H1 (cell line): ENCODE data around the gene TNNI3. TPM values are rescaled to one million over a fixed set of nuclear protein-coding genes. Genes with fewer than 3 reads are reported as not detected.

Source experiments
- EZH2 ChIP-seq: fragments of 200-600 bp; sonication (generic); IDR thresholded peaks from 2 replicates; pipeline ENCODE4 v1.7.1; 2012; ENCODE audit warnings: low read depth, mild to moderate bottlenecking, moderate library complexity, low read length, inconsistent platforms; ENCODE audit not compliant: severe bottlenecking
- SP2 ChIP-seq: IDR thresholded peaks from 2 replicates; pipeline ENCODE4 v1.6.1; 2012; ENCODE audit warnings: mild to moderate bottlenecking, low read length, inconsistent platforms
- SUZ12 ChIP-seq: fragments of 200-600 bp; sonication (generic); IDR thresholded peaks from 2 replicates; pipeline ENCODE4 v1.6.1; 2012; ENCODE audit warnings: mild to moderate bottlenecking, inconsistent platforms, low read length, moderate library complexity, mixed read lengths
- TAF7 ChIP-seq: optimal IDR thresholded peaks from 2 replicates; pipeline ENCODE3; 2011; ENCODE audit warnings: low read depth, mild to moderate bottlenecking, inconsistent platforms, low read length, moderate library complexity, borderline replicate concordance
- TBP ChIP-seq: IDR thresholded peaks from 2 replicates; pipeline ENCODE4 v1.6.1; 2011; ENCODE audit warnings: low read depth, low read length, improper control_type of control experiment
- TCF12 ChIP-seq: IDR thresholded peaks from 2 replicates; pipeline ENCODE4 v1.6.1; 2011; ENCODE audit warnings: low read depth, mild to moderate bottlenecking, low read length
- ZNF274 ChIP-seq: IDR thresholded peaks from 2 replicates; pipeline ENCODE4 v1.7.0; 2012; ENCODE audit warnings: low read length, borderline replicate concordance; ENCODE audit errors: extremely low read depth
- polyA plus RNA-seq, 7 experiments: library from polyadenylated mRNA; depleted of rRNA in 3 of 7; stranded (reverse) in 5 of 7; unstranded in 2 of 7; fragments of >200 nt in 5 of 7; fragments of 200-250 nt in 2 of 7; gene quantifications; 1 replicate in 5 of 7; 2 replicates in 1 of 7; 4 replicates in 1 of 7; pipeline versions ENCODE4 v1.2.1 to v1.2.3, GENCODE V29; 2011 to 2013; ENCODE audit warnings: missing spikeins in 2 of 7, mixed read lengths in 2 of 7
- total RNA-seq: library from RNA; stranded (reverse); fragmentation: NEBNext Ultra II Directional; extraction: Animal tissue kit (Norgen Biotek cat#: 25700); gene quantifications from 2 replicates; pipeline ENCODE4 v1.2.1, GENCODE V29; 2021
- TF ChIP-seq, protein P1 (sequence below): fragments of 300-600 bp; sonication (generic); IDR thresholded peaks from 2 replicates; pipeline ENCODE4 v1.7.1; 2012; ENCODE audit warnings: low read length, moderate library complexity, mild to moderate bottlenecking, inconsistent platforms; ENCODE audit not compliant: insufficient replicate concordance
- TF ChIP-seq, protein P2 (sequence below): IDR thresholded peaks from 2 replicates; pipeline ENCODE4 v1.6.1; 2012; ENCODE audit warnings: inconsistent platforms

The TNNI3 gene
- total and polyA plus RNA-seq, 2 of the 8 experiments (the other 6 are each of a cell fraction or from before 2014, with no cell fraction given): 16.9 to 56.0 TPM

DNA sequence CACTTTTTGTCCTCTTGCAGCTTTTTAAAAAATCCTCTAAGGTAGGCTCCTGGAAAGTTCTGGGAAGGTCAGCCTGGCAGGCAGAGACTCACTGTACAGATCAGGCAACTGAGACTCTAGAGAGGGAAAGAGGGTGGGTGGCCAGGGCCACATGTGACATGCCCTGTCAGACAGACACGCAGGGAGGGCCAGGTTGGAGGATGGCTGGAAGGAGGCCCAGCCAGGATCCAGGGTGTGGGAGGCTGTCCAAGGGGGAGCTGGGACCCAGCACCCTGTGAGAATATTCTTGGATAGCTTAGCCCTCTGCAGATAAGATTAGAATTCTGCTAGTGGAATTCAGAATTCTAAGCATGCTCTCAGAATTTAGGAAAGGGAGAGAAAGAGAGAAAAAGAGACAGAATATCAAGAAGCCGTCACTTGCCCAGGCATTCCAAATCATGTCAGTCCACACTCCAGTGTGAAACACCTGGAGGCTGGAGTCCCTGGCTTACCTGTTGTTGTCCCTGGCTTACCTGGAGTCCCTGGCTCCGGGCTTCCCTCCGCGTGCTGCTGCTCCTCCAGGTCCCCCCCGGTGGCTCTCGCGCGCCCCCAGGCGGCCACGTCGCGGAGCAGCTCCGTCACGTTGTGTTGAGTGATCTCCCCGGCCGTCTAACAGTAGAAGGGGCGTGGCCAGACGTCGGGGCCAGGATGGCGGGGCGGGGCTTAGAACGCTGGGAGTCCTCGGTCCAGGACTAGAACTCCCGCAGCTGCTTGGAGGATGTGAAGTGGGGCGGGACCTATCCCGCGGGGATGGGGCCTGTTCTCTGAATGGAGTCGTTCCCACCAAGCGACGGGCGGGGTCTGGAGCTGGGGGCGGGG, 2.8 kb upstream of the TNNI3 start (continued):
- TF ChIP-seq EZH2 (no peak), TBP (no peak), SP2 (no peak), TCF12 (0 out of 2 replicates have a peak, but pooled peaks have one; percentile 21), TAF7 (peak; percentile 5), SUZ12 (no peak), ZNF274 (no peak)
- TF ChIP-seq, protein P1, sequence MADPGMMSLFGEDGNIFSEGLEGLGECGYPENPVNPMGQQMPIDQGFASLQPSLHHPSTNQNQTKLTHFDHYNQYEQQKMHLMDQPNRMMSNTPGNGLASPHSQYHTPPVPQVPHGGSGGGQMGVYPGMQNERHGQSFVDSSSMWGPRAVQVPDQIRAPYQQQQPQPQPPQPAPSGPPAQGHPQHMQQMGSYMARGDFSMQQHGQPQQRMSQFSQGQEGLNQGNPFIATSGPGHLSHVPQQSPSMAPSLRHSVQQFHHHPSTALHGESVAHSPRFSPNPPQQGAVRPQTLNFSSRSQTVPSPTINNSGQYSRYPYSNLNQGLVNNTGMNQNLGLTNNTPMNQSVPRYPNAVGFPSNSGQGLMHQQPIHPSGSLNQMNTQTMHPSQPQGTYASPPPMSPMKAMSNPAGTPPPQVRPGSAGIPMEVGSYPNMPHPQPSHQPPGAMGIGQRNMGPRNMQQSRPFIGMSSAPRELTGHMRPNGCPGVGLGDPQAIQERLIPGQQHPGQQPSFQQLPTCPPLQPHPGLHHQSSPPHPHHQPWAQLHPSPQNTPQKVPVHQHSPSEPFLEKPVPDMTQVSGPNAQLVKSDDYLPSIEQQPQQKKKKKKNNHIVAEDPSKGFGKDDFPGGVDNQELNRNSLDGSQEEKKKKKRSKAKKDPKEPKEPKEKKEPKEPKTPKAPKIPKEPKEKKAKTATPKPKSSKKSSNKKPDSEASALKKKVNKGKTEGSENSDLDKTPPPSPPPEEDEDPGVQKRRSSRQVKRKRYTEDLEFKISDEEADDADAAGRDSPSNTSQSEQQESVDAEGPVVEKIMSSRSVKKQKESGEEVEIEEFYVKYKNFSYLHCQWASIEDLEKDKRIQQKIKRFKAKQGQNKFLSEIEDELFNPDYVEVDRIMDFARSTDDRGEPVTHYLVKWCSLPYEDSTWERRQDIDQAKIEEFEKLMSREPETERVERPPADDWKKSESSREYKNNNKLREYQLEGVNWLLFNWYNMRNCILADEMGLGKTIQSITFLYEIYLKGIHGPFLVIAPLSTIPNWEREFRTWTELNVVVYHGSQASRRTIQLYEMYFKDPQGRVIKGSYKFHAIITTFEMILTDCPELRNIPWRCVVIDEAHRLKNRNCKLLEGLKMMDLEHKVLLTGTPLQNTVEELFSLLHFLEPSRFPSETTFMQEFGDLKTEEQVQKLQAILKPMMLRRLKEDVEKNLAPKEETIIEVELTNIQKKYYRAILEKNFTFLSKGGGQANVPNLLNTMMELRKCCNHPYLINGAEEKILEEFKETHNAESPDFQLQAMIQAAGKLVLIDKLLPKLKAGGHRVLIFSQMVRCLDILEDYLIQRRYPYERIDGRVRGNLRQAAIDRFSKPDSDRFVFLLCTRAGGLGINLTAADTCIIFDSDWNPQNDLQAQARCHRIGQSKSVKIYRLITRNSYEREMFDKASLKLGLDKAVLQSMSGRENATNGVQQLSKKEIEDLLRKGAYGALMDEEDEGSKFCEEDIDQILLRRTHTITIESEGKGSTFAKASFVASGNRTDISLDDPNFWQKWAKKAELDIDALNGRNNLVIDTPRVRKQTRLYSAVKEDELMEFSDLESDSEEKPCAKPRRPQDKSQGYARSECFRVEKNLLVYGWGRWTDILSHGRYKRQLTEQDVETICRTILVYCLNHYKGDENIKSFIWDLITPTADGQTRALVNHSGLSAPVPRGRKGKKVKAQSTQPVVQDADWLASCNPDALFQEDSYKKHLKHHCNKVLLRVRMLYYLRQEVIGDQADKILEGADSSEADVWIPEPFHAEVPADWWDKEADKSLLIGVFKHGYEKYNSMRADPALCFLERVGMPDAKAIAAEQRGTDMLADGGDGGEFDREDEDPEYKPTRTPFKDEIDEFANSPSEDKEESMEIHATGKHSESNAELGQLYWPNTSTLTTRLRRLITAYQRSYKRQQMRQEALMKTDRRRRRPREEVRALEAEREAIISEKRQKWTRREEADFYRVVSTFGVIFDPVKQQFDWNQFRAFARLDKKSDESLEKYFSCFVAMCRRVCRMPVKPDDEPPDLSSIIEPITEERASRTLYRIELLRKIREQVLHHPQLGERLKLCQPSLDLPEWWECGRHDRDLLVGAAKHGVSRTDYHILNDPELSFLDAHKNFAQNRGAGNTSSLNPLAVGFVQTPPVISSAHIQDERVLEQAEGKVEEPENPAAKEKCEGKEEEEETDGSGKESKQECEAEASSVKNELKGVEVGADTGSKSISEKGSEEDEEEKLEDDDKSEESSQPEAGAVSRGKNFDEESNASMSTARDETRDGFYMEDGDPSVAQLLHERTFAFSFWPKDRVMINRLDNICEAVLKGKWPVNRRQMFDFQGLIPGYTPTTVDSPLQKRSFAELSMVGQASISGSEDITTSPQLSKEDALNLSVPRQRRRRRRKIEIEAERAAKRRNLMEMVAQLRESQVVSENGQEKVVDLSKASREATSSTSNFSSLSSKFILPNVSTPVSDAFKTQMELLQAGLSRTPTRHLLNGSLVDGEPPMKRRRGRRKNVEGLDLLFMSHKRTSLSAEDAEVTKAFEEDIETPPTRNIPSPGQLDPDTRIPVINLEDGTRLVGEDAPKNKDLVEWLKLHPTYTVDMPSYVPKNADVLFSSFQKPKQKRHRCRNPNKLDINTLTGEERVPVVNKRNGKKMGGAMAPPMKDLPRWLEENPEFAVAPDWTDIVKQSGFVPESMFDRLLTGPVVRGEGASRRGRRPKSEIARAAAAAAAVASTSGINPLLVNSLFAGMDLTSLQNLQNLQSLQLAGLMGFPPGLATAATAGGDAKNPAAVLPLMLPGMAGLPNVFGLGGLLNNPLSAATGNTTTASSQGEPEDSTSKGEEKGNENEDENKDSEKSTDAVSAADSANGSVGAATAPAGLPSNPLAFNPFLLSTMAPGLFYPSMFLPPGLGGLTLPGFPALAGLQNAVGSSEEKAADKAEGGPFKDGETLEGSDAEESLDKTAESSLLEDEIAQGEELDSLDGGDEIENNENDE: no peak
- TF ChIP-seq, protein P2, sequence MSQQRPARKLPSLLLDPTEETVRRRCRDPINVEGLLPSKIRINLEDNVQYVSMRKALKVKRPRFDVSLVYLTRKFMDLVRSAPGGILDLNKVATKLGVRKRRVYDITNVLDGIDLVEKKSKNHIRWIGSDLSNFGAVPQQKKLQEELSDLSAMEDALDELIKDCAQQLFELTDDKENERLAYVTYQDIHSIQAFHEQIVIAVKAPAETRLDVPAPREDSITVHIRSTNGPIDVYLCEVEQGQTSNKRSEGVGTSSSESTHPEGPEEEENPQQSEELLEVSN: no peak; the same call in 1 of the 2 replicates
